ENCODE results near the gene PLCG2. TPM values are rescaled to one million over a fixed set of nuclear protein-coding genes. Genes with fewer than 3 reads are reported as not detected.
"Not testable (repeated sequence)": the region's sequence is repeated elsewhere in the genome, so short reads cannot be mapped to it uniquely, and the experiment has no call there.

Gene PLCG2
- total RNA-seq, 1 donor from 2014 or later = 26.4 TPM

GRCh38 chr16:81931927-81932326 is 152.8 kb downstream of the PLCG2 start:
- no peak for DNase-seq (ENCODE audit: extremely low read depth, low read depth, low spot score)

- DNase-seq (ENCODE audit: extremely low read depth, low read depth, low spot score) = no peak
Measured at GRCh38 chr16:81932668-81933067, 153.6 kb downstream of the PLCG2 start.

GRCh38 chr16:81933361-81933760 is 154.3 kb downstream of the PLCG2 start:
- DNase-seq (ENCODE audit: extremely low read depth, low read depth, low spot score) = no peak

- not testable (repeated sequence) for DNase-seq (ENCODE audit: extremely low read depth, low read depth, low spot score)
Measured at GRCh38 chr16:81934711-81935110, 155.6 kb downstream of the PLCG2 start.

- DNase-seq (ENCODE audit: extremely low read depth, low read depth, low spot score) = no peak
Measured at GRCh38 chr16:81936209-81937000, 157.3 kb downstream of the PLCG2 start.

GRCh38 chr16:81937305-81938038 is 158.4 kb downstream of the PLCG2 start:
- no peak for DNase-seq (ENCODE audit: extremely low read depth, low read depth, low spot score)

- no peak for DNase-seq (ENCODE audit: extremely low read depth, low read depth, low spot score)
Measured at GRCh38 chr16:81938326-81939163, 159.5 kb downstream of the PLCG2 start.

GRCh38 chr16:81939164-81940056 is 160.3 kb downstream of the PLCG2 start:
- DNase-seq (ENCODE audit: extremely low read depth, low read depth, low spot score) = no peak

- DNase-seq (ENCODE audit: extremely low read depth, low read depth, low spot score) = peak; percentile 50
Measured at GRCh38 chr16:81940781-81941560, 161.9 kb downstream of the PLCG2 start.

GRCh38 chr16:81942007-81942601 is 163.0 kb downstream of the PLCG2 start:
- no peak for DNase-seq (ENCODE audit: extremely low read depth, low read depth, low spot score)

GRCh38 chr16:81945665-81946064 is 166.6 kb downstream of the PLCG2 start:
- no peak for DNase-seq (ENCODE audit: extremely low read depth, low read depth, low spot score)

GRCh38 chr16:81946206-81946605 is 167.1 kb downstream of the PLCG2 start:
- DNase-seq (ENCODE audit: extremely low read depth, low read depth, low spot score) = no peak

- no peak for DNase-seq (ENCODE audit: extremely low read depth, low read depth, low spot score)
Measured at GRCh38 chr16:81951564-81951963, 172.5 kb downstream of the PLCG2 start.

GRCh38 chr16:81956213-81956948 is 177.3 kb downstream of the PLCG2 start:
- no peak for DNase-seq (ENCODE audit: extremely low read depth, low read depth, low spot score)

GRCh38 chr16:81964808-81965207 is 185.7 kb downstream of the PLCG2 start:
- no peak for DNase-seq (ENCODE audit: extremely low read depth, low read depth, low spot score)

- DNase-seq (ENCODE audit: extremely low read depth, low read depth, low spot score) = no peak
Measured at GRCh38 chr16:81967358-81967757, 188.3 kb downstream of the PLCG2 start.

- no peak for DNase-seq (ENCODE audit: extremely low read depth, low read depth, low spot score)
Measured at GRCh38 chr16:81971853-81972252, 192.8 kb downstream of the PLCG2 start.

GRCh38 chr16:81973737-81974136 is 194.6 kb downstream of the PLCG2 start:
- DNase-seq (ENCODE audit: extremely low read depth, low read depth, low spot score) = no peak
